GM12891 (cell line): ENCODE results near the gene RPS6KA3.

Experiments used
- DNase-seq: peaks from one replicate; pipeline ENCODE4 v3.0.0; 2011; ENCODE audit warnings: low spot score; ENCODE audit not compliant: insufficient read length
- FAIRE-seq: peaks from 2 replicates; lab custom pipeline; 2011; peaks lifted over from hg19 to GRCh38; lab: Jason Lieb, UNC
- PAX5 ChIP-seq: IDR thresholded peaks from 2 replicates; pipeline ENCODE4 v1.6.1; 2011; ENCODE audit warnings: low read length, moderate library complexity, mild to moderate bottlenecking; ENCODE audit not compliant: insufficient read depth, severe bottlenecking
- POLR2A ChIP-seq: IDR thresholded peaks from 2 replicates; pipeline ENCODE4 v1.6.1; 2011; ENCODE audit warnings: low read depth, low read length, control low read depth
- POLR2AphosphoS5 ChIP-seq: IDR thresholded peaks from 2 replicates; pipeline ENCODE4 v1.6.1; 2011; ENCODE audit warnings: low read depth, low read length, control low read depth
- POU2F2 ChIP-seq: IDR thresholded peaks from 2 replicates; pipeline ENCODE4 v1.6.1; 2011; ENCODE audit warnings: low read depth, mild to moderate bottlenecking, control low read depth, low read length, moderate library complexity
- SPI1 ChIP-seq: IDR thresholded peaks from 2 replicates; pipeline ENCODE4 v1.6.1; 2011; ENCODE audit warnings: low read depth, low read length, control low read depth
- TAF1 ChIP-seq: IDR thresholded peaks from 2 replicates; pipeline ENCODE4 v1.6.1; 2011; ENCODE audit warnings: low read depth, low read length, control low read depth

The RPS6KA3 gene

DNA sequence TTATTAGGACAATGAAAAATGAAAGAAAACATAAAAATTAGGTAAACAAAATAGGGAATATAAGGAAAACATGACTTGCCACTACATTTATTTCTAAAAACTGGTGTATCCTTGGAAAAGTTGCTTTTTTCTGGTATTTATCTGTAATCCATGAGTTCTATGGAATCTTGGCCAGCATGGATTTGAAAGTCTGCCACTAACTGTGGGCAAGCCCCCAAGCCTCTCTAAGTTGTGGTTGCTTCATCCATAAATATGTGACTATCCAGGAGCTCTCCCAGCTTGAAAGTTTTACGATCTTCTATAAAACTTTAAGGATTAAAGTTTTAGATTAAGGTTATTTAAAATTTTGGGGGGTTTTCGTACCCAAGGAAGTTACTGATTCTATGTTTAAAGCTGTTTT is 21.8 kb downstream of the RPS6KA3 start:
- FAIRE-seq (no peak), DNase-seq (no peak)
- TF ChIP-seq TAF1 = no peak
- TF ChIP-seq POLR2A = no peak
- TF ChIP-seq POLR2AphosphoS5 = no peak
- no peak for TF ChIP-seq PAX5
- TF ChIP-seq POU2F2 = no peak
- TF ChIP-seq SPI1 = no peak

DNA sequence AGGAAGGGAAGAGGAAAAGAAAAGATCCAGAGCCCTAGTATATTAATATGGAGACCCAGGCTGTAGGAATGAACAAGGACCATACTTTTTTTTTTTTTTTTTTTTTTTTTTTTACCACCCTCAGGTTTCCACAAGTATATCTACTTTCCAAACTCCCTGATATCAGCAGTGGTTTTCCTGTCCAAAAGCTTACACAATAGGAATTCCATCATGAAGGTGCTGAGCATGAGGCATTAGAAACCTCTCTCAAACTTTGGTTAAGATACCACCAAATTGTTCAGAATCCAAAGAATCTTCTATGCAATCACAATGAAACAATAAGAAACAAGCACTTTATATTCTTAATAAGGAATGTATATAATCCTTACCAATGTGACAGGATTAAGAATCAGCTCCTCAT is 26.5 kb downstream of the RPS6KA3 start:
- DNase-seq (no peak), FAIRE-seq (no peak)
- TF ChIP-seq PAX5 = no peak
- no peak for TF ChIP-seq TAF1
- TF ChIP-seq POLR2AphosphoS5 = no peak
- no peak for TF ChIP-seq POLR2A
- no peak for TF ChIP-seq SPI1
- TF ChIP-seq POU2F2 = no peak

DNA sequence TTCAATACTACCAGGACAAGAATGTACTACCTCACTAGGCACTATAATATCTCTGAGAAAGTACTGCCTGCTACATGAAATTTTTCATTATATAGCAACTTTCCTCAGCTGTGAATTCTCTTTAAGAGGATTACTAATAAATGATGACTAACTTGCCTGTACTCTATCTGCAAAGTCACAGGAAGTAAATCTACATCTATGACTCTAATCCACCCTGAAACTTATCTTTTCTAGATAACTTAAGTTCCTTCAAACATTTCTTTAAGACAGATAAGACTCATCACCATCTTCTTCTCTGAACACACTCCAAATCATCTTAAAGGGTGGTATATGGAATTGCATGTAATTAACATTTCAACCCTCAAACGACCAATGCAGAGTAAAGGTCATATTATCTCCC is 28.8 kb downstream of the RPS6KA3 start:
- FAIRE-seq (no peak), DNase-seq (no peak)
- TF ChIP-seq TAF1 (no peak), POLR2A (no peak), POU2F2 (no peak), PAX5 (no peak), SPI1 (no peak), POLR2AphosphoS5 (no peak)

DNA sequence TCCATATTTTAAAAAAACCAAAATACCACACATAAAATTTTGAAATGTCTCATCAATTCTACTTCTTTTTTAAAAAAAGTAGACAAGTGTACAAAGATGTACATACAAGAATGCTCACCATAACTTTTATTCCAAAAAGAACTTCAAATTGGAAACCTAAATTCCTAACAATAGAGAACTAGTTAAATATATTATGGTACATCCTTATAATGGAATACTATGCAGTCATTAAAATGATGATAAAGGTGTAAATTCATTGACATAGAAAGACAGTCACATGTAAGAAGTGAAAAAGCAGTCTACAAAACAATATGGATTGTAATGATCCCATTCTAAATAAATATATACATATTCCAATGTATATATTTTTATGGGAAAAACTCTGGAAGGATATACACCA is 31.0 kb downstream of the RPS6KA3 start:
- no peak for TF ChIP-seq POLR2A
- no peak for TF ChIP-seq POU2F2
- no peak for TF ChIP-seq PAX5
- no peak for TF ChIP-seq POLR2AphosphoS5
- no peak for TF ChIP-seq SPI1
- no peak for TF ChIP-seq TAF1
- FAIRE-seq (no peak), DNase-seq (no peak)

DNA sequence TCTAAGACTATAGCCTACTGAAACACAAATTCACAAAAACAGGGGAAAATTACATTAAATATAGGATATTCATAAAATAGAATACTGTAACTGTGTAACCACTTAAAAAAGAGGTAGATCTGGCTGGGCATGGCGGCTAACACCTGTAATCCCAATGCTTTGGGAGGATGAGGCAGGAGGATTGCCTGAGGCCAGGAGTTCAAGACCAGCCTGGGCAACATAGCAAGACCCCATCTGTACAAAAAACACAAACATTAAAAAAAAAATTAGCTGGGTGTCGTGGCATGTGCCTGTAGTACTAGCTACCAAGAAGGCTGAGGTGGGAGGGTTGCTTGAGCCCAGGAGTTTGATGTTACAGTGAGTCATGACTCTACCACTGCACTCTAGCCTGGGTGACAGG is 33.4 kb downstream of the RPS6KA3 start:
- FAIRE-seq (no peak), DNase-seq (no peak)
- TF ChIP-seq PAX5 = no peak

DNA sequence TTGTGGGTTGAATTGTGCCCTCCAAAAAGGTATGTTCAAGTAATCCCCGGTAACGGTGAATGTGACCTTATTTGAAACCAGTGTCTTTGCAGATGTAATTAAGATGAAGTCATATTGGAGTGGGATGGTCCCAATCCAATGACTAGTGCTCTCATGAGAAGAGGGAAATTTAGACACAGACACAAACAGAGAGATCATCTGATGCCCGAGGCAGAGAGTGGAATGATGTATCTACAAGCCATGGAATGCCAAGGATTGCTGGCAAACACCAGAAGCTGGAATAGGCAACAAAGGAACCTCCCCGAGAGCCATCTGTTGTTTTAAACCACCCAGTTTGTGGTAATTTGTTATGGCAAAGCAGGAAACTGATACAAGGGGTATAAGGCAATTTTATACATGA is 35.1 kb downstream of the RPS6KA3 start:
- DNase-seq = no peak
- FAIRE-seq = no peak
- TF ChIP-seq POU2F2 (no peak), SPI1 (no peak), PAX5 (no peak), POLR2A (no peak), TAF1 (no peak), POLR2AphosphoS5 (no peak)

DNA sequence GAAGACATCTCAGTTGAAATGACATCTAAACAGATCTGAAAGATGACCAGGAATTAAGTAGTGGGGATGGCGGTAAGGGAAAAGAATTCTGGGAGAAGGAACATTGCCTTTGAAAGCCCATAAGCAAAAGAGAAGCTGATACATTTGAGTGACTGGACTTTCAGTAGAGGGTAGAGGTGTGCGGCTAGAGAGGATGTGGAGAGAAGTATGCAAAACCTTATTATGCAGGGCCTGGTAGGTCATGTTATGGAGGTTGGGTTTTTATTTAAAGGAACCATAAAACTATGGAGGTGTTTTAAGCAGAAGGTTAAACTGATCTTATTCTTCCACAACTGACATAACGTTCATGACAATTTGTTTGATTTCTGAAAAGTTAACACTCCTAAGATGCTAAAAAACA is 36.3 kb downstream of the RPS6KA3 start:
- TF ChIP-seq SPI1 = peak; percentile 8; the same call in 1 of the 2 replicates
- no peak for TF ChIP-seq POU2F2
- no peak for TF ChIP-seq PAX5
- no peak for TF ChIP-seq TAF1
- no peak for TF ChIP-seq POLR2A
- TF ChIP-seq POLR2AphosphoS5 = no peak
- FAIRE-seq (peak; percentile 78), DNase-seq (no peak)

DNA sequence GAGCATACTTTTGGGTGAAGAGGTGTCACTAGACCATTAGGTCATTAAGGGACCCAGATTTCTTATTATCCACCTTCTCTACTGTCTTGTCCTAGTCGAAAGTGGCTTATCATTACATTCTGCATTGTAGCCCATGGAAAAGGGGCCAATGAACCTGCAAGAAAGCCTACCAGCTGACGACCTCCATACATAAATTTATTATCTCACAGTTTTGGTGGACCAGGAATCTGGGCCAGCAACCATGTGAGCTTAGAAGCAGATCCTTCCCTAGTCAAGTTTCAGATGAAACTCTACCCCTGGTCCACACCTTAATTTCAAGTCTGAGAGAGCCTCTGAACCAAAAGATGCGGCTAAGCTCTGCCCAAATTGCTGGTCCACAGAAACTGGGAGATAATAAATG is 37.6 kb downstream of the RPS6KA3 start:
- TF ChIP-seq SPI1 = no peak
- no peak for TF ChIP-seq TAF1
- TF ChIP-seq POU2F2 = no peak
- no peak for TF ChIP-seq POLR2AphosphoS5
- no peak for TF ChIP-seq POLR2A
- no peak for TF ChIP-seq PAX5
- no peak for FAIRE-seq
- DNase-seq = no peak

DNA sequence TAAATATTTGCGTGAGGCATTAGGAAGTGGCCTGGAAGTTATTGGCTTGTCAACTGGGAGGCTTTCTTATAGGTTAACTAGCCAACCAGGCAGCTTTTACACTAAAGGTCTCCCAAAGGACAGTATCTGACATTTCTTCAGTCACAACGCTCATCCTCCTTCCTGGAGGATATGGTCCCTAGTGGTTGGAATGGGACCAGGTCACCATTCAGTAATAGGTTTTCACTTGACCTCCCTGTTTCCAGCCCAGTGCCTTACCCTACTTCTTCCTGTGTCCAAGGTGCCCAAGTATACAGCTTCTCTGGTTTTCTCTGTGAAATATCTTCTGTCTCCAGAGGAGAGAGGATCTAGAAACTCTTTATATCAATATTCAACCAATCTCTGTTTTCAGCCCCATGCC is 38.5 kb downstream of the RPS6KA3 start:
- FAIRE-seq = no peak
- TF ChIP-seq SPI1 = no peak
- no peak for TF ChIP-seq POLR2A
- no peak for TF ChIP-seq TAF1
- no peak for TF ChIP-seq POLR2AphosphoS5
- TF ChIP-seq PAX5 = no peak
- TF ChIP-seq POU2F2 = no peak
- no peak for DNase-seq

DNA sequence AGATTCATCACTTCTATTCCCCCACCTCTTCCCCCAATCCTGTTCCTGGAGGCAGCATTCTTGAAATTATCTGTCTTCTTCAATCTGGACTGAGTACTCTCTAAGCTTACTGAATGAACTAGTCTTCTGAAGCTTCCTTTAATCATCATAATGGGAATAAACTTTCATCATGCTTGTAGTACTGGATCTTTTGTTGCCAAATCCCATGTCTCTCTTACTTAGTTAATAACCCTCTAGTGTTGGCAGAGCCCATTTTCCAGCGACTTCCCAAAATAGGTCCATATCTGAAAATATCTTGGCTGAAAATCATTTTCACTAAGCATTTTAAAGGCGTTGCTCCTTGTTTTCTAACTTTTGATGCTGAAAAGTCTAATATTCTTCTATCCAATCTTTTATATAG is 39.6 kb downstream of the RPS6KA3 start:
- DNase-seq = no peak
- TF ChIP-seq POLR2AphosphoS5 (no peak), POU2F2 (no peak), TAF1 (no peak), SPI1 (no peak), PAX5 (no peak), POLR2A (no peak)
- peak; percentile 20 for FAIRE-seq
